GM21619 (cell line): ENCODE measurements around the gene BMPR1A.

Experiments used
- ATAC-seq: cut with Tn5 transposase; IDR thresholded peaks from one replicate; pipeline ENCODE4 v1.9.1; 2021; ENCODE audit not compliant: unreplicated experiment

BMPR1A gene

DNA sequence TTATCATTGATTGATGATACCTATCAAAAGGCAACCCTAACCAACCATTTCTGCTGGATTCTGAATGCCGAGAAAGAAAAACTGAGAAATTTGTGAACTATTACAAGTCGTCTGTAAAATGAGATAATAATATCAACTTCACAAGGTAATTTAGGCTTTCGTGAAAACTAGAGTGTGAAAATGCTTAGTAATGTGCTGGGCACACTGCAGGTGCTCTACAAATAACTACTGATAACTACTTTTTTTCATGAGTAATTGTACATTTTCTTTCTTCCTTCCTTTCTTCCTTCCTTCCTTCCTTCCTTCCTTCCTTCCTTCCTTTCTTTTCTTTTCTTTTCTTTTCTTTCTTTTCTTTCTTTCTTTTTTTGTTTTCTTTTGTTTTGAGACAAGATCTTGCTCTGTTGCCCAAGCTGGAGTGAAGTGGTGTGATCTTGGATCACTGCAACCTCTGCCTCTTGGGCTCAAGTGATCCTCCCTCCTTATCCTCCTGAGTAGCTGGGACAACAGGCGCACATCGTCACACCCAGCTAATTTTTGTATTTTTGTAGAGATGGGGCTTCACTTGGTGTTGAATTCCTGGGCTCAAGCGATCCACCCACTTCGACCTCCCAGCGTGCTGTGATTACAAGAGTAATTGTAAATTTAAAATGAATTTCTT, 42.9 kb downstream of the BMPR1A start:
- ATAC-seq, result no peak

DNA sequence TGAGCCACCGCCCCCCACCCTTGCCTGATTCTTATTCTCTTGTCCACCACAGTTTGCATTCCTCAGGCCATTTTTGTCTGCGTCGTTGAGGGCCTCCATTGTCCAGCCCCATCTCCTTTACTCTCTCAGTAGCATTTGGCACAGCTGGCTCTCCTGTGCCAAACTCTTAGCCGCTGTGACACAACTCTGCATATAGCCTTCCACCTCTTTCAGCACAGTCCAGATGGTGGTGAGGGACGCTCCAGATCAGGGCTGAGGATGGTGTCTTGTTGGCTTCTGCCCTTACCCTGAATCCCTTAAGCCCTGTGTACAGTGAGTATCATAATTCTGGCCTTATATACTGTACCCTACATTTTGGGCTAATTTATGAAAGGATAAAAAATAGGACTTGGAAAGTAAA, 45.6 kb downstream of the BMPR1A start:
- ATAC-seq, result no peak

DNA sequence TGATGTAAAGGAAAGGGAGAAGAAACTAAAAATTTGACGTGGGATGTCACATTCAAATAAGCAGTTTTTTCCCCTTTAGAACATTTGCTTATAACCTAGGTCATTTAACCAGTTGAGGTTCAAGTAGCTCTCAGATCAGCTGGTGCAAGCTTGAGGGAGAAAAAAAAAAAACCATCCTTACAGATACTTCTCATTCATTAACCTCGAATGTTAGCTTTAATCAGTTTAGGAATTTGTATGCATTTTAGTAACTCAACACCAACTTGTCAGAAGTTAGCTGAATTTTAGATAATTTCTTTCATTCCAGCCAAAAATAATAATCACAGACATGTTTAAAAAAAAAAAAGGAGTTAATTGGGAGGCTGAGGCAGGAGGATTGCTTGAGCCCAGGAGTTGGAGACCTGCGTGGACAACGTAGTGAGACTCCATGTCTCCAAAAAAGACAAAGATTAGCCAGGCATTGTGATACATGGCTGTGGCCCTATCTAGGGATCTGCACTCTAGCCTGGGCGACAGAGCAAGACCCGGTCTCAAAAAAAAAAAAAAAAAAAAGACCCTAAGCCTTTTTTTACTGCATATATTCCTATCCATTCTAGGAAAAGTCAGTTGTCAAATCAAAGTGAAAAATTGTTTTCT, 46.2 kb downstream of the BMPR1A start:
- ATAC-seq, result peak; percentile 41

DNA sequence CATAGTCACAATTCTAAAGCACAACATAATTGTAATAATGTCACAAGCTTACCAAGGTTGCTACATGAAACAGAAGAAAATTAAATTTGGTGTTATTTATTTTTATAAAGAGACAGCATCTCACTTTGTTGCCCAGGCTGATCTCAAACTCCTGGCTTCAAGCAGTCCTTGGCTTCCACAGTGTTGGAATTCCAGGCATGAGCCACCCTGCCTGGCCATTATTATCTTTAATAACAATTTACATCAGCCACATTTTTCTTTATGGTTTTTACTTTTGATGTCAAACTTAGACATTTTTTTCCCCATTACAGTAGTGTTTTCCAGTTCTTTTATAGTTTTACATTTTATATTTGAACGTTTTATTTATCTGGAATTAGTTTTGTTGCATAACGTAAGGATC, 46.7 kb downstream of the BMPR1A start:
- ATAC-seq, result no peak

DNA sequence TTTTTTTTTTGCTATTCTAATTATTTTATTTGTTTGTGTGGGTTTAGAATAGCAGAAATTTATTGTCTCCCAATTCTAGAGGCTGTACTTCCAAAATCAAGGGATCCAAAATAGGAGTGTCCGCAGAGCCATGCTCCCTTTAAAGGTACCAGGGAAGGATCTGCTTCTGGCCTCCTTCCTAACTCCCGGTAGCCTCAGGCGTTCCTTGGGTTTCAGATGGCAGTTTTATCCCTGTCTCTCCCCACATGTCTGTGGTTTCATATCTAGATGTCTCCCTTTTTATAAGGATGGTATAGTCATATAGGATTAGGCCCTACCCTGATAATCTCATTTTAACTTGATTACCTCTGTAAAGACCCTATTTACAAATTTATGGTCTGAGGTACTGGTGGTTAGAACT, 48.4 kb downstream of the BMPR1A start:
- no peak for ATAC-seq

DNA sequence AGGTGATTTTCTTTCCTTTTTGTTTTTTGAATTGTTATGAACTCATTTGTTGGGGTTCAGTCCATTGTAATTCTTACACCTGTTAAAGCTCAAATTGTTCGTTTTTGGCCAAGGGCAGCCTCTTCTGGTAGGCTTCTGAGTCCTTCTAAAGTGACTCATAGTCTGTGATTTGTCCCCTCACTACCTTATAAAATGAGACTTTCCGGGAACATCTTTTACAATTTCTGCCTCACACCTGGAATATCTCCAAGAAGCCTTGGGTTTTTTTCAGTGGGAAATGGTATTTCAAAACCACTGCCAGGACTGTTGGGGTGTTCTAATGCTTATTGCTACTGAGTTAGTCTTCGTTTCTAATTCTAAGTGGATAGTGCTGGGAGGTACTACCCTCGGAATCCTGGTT, 56.7 kb downstream of the BMPR1A start:
- no peak for ATAC-seq

DNA sequence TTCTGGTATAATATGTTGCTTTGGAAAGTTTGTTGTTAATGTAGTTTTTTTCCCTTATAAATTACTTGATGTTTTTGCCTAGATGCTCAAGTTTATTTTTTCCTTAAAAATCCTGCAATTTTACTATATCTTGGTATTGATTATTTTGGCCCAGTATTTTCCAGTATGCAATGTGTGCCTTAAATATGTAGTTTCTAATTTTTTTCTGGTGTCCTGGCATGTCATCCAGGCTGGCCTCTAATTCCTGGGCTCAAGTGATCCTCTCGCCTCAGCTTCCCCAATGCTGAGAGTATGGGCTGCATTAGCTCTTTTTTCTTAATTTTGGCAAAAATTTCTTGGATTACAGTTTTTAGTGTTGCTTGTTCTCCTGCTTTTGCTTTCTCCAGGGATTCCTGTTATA, 57.6 kb downstream of the BMPR1A start:
- no peak for ATAC-seq

DNA sequence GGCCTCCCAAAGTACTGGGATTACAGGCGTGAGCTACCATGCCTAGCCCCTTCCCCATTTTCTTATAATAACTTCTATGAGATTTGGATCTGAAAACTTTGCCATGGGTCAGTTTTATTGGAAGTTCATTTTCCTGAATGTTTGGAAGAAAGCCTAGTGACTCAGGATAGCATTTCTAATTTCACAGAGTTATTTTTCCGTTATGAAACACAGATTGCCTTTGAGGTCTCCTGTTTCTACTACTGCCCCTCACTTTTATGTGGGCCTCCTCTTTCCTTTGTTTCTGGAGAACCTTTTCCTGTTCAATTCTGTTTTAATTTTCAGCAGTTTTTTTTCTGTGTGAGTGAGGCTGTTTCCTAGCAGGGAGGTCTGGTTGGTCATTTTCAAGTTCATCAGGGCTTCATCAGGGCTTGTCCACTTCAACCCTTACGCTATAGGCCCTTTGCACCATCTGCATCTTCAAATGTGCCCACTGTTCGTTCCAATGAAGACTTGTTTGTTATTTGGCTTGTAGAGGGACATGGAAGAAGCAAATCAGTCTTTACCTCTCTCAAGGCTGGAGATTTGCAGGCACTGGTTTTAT, 58.7 kb downstream of the BMPR1A start:
- ATAC-seq, result no peak

DNA sequence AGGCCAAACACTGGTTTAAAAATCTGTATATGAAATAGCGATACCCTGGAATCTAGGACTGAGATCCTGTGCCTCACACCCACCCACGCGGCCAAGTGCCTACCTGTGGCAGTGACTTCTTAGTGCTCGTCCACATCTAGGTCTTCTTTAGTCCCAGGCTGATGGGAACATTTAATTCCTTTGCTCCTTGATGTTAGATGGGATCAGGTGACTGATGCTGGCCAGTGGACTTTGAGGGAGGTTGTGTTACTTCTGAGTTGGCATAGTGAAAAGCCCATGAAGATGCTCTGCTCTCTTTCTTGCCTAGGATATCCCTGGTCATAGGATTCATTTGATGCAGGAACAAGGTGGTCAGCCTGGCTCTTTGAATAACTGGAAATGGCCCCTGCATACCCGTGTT, 59.2 kb downstream of the BMPR1A start:
- no peak for ATAC-seq

DNA sequence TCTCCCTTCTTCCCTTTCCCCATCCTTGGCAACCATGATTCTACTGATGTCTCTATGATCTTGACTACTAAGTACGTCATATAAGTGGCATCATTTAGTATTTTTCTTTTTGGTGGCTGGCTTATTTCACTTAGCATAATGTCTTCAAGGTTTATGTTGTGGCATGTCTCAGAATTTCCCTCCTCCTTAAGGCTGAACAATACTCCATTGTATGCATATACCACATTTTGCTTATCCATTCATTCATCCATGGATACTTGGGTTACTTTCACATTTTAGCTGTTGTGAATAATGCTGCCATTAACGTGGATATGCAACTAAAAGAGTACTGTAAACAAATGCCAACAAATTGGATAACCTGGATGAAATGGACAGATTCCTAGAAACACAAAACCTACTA, 60.8 kb downstream of the BMPR1A start:
- no peak for ATAC-seq

DNA sequence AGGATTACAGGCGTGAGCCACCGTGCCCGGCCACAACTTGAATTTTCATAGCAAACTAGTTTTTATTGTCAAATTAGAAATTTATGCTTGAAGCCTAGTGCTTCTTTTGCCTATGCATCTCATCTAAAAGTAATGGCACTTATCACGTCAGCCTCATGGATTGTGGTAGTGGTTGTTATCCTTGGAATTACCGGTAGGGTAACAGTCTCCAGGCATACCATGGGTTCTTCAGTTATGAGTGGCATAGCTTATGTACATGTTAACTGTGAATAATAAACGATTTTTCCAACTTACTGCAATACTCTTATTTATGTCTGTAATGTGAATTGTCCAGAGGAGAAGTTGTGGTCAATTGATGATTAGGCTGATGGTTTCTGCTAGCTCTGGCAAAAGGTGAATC, 63.1 kb downstream of the BMPR1A start:
- no peak for ATAC-seq

DNA sequence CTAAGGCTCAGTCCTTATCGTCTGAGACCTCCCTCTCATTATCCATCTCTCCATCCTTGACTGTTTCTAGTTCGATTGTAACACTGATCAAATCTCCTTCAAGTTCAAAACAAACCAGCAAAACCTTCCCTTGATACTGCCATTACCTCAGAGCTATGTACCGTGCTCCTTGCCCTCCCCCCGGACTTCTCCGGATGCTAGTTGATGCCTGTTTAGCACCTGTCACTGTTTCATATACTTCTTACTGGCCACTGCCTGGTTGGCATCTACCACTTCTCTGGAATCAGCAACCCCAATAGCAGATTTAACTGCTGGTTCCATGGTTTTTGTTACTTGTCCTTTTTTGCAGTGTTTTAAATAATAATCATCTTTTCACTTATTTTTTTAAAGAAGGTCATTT, 64.1 kb downstream of the BMPR1A start:
- ATAC-seq, result no peak

DNA sequence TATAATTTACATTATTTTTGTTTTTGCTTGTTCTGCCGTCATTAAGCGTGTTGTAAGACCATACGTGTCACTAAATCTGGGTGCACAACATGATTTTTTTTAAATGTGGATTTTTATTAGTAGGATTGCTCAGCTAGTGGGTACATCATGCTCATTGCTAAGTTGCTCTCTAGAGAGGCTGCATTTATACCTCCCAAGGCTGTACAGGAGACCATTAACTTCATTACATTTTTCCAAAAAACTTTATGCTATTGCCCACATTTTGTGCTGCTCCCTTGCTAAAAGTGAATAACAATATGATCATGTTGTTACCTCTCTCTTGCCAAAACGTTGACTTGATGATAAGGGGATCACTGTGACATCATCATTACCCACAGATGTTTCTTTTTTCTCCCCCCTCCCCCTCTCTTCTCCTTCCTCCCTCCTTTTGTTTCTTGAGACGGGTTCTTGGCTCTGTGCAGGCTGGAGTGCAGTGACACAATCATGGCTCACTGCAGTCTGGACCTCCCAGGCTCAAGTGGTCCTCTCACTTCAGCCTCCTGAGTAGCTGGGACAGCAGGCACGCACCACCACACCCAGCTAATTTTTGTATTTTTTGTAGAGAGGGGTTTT, 65.1 kb downstream of the BMPR1A start:
- ATAC-seq, result no peak

DNA sequence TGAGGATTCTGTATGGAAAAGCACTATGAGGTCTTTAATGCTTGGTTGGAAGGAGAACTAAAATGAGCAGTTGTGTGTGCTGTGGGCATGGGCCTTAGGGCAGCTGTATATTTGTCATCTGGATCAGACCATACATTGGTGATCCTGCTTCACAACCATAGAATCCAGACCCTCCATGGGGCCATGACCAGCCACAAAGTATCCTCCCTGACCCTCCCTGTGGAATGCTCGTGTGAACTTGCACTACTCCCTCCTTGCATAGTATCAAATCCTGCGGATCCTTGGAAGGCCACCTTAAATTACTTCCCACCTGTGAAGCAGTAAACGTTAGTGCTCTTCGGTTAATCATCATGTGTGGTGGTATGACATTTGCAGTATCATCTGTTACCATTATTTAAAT, 67.1 kb downstream of the BMPR1A start:
- no peak for ATAC-seq

DNA sequence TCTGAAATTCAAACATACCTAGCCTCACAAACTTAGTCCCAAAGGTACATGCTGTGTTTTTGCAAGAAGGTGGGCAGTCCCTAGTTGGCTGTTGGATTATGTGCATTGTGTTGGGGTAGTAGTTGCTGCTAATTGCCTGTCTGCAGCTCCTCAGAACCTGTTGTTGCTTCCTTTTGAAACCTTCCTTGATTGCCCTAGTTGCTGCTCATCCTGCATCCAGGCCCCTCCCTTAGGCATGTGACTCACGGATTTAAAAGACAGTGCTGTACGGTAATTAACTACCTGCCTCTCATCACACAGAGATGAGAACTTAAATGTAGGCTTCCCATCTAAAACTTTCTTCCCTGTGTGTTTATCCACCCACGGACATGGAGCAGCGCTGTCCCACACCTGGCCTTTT, 67.7 kb downstream of the BMPR1A start:
- ATAC-seq, result no peak

DNA sequence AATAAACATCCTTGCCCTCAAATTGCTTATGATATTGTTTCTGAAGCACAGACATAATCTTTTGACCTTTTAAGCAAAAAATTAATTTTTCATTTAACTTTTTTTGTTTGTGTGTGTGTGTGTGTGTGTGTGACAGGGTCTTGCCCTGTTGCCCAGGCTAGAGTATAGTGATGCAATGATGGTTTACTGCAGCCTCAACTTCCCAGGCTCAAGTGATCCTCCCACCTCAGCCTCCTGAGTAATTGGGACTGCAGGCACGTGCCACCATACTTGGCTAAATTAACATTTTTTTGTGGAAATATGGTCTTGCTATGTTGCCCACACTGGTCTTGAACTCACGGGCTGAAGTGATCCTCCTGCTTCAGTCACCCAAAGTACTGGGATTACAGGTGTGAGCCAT, 68.9 kb downstream of the BMPR1A start:
- no peak for ATAC-seq

DNA sequence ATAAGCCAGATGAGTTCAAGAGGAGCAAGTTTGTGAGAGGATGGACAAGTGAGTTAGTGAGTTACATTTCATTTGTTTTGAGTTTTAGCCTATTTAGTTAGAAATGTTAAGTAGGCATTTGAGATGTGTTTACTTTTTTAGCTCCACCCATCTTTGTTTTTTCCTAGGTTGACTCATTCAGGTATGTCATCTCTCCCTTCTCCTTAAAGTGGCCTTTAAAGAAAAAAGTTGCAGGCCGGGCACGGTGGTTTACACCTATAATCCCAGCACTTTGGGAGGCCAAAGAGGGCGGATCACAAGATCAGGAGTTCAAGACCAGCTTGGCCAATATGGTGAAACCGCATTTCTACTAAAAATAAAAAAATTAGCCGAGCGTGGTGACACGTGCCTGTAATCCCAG, 71.2 kb downstream of the BMPR1A start:
- no peak for ATAC-seq

DNA sequence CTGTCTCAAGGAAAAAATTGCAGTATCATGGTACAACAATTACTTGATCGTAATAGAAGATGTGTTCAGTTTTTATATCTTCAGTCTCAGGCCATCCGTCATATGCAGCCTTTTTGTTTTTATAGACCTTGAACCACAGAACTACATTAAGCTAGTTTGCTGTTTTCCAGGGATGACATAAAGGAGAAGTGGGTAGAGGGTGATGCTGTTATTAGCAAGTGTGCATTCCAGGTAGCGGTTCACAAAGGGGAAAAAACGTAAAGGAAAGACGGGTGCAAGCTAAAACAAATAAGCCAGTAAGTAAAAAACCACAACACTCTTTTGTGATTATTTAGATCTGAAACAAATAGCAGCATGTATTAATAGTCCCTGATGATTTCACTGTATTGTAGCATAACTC, 71.7 kb downstream of the BMPR1A start:
- no peak for ATAC-seq

DNA sequence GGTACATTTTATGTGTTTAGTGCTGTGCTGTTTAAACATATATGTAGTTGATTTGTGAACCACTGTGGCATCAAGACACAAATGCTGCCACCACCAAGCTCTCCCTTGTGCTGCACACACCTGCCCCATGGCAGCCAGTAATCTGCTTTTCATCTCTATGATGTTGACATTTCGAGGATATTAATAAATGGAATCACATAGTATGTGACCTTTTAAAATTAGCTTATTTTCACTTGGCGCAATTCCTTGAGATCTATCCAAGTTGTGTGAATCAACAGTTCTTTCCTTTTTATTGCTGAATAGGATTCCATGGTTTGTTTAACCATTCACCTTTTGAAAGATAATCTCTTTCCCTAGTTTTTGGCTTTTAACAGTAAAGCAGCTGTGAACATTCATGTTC, 73.1 kb downstream of the BMPR1A start:
- no peak for ATAC-seq

DNA sequence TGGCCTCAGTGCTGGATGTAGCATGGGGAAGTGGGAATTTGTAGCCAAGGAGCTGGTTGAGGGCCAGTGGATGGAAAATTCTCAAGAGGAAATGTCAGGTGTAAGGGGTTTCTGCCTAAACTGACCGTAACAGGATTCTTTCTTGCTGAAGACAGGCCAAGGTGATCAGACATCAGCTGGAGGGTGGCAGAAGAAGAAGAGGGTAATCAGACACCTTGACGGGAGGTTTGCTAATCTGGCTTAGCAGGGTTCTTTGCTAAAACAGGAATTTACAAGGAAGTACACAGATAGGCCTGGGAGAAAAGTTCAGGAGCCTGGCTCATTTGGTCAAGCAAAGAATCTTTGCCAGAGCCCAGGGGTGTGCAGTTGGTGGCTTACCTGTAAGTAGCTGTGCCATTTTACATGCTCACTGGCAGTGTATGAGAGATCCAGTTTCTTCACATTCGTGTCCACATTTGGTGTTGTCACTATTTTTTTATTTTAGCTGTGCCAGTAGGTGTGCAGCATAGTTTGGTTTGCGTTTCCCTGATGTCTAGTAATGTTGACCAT, 73.7 kb downstream of the BMPR1A start:
- ATAC-seq, result no peak

DNA sequence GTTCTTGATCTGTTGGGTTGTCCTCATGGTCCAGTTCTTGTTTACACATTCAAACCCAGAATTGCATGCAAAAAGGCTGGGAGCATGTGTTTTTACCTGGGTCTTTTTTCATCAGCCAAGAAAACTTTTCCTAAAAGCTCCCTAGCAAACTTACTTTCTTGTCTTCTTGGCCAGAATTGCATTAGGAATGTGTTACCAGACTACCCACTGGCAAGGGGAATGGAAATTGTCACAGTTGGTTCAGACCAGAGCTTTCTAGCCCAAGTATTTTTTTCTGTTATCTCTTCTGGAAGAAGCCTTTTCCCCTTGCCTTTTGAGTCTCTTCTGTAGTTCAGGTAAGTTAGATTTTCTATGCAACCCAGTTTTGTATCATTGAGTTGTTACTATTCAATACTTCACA, 77.5 kb downstream of the BMPR1A start:
- ATAC-seq, result no peak

DNA sequence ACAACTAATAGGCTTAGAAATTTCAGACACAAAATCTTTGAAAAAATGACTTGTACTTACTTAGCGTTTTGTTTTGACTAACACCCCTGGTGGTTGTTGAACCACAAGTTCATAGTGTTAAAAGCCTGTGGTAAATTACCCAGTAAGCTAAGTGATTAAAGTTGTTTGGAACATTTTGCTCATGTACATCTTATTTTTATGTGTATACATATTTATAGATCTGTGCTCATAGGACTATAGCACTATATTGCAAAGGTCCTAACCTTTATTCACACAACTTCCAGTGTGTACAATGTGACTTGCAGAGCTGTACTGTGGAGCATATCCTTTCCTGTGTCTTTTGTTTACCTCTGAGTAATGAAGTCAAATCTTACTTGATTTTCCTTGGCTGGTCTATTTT, 79.6 kb downstream of the BMPR1A start:
- ATAC-seq, result no peak
